ENCODE data around the gene FBXW5.

DNA sequence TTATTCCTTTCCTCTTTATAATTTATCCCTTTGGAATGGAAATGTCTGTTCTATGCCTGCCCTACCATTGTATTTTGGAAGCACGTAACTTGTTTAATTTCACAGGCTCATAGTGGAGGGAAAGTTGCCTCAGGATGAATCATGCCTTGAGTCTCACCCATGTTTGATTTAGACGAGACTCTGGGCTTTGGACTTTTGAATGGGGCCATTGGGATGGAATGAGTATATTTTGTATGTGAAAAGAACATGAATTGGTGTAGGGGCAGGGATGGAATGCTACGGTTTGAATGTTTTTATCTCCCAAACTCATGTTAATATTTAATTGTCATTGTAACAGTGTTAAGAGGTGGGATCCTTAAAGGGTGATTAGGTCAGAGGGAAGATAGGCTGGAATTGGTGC lies 10.3 kb downstream of the FBXW5 start:
- TF ChIP-seq, protein P1, sequence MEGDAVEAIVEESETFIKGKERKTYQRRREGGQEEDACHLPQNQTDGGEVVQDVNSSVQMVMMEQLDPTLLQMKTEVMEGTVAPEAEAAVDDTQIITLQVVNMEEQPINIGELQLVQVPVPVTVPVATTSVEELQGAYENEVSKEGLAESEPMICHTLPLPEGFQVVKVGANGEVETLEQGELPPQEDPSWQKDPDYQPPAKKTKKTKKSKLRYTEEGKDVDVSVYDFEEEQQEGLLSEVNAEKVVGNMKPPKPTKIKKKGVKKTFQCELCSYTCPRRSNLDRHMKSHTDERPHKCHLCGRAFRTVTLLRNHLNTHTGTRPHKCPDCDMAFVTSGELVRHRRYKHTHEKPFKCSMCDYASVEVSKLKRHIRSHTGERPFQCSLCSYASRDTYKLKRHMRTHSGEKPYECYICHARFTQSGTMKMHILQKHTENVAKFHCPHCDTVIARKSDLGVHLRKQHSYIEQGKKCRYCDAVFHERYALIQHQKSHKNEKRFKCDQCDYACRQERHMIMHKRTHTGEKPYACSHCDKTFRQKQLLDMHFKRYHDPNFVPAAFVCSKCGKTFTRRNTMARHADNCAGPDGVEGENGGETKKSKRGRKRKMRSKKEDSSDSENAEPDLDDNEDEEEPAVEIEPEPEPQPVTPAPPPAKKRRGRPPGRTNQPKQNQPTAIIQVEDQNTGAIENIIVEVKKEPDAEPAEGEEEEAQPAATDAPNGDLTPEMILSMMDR (IDR thresholded peaks at IDR 0.05), result no peak
- no peak for TF ChIP-seq POLR2A (IDR thresholded peaks at IDR 0.05)
- TF ChIP-seq EP300 (IDR thresholded peaks at IDR 0.05; ENCODE audit: low read depth), result no peak
- TF ChIP-seq POLR2AphosphoS5 (IDR thresholded peaks at IDR 0.05), result no peak

All from transverse colon (tissue), 4 donors.